KMS-11 (cell line): ENCODE results near the gene ELMO1.

Experiments
- H2AFZ ChIP-seq: fragments of 200-600 bp; sonication (generic); 2 replicates; pipeline ENCODE4 v1.6.1; 2016; ENCODE audit warnings: antibody characterized with exemption, mixed run types, low read depth
- H3K27ac ChIP-seq: fragments of 200-600 bp; sonication (generic); 2 replicates; pipeline ENCODE4 v1.6.1; 2016; ENCODE audit warnings: mild to moderate bottlenecking, mixed run types
- H3K27me3 ChIP-seq: fragments of 200-600 bp; sonication (generic); 2 replicates; pipeline ENCODE4 v1.6.1; 2017; ENCODE audit warnings: mild to moderate bottlenecking, low read depth, mixed run types, moderate library complexity; ENCODE audit not compliant: insufficient read depth
- H3K36me3 ChIP-seq: fragments of 200-600 bp; sonication (generic); 2 replicates; pipeline ENCODE4 v1.6.1; 2017; ENCODE audit warnings: mild to moderate bottlenecking, mixed run types; ENCODE audit not compliant: insufficient read depth
- H3K4me1 ChIP-seq: fragments of 200-600 bp; sonication (generic); 2 replicates; pipeline ENCODE4 v1.6.1; 2016; ENCODE audit warnings: mild to moderate bottlenecking, low read depth, mixed run types; ENCODE audit not compliant: poor library complexity, severe bottlenecking
- H3K4me2 ChIP-seq: fragments of 200-600 bp; sonication (generic); 2 replicates; pipeline ENCODE4 v1.7.0; 2016; ENCODE audit warnings: mild to moderate bottlenecking, mixed run types
- H3K4me3 ChIP-seq: fragments of 200-600 bp; sonication (generic); IDR thresholded peaks from 2 replicates; pipeline ENCODE4 v1.6.1; 2017; ENCODE audit warnings: low read depth, low read length, mixed read lengths; ENCODE audit not compliant: insufficient read depth
- H3K79me2 ChIP-seq: fragments of 200-600 bp; sonication (generic); 2 replicates; pipeline ENCODE4 v1.6.1; 2016; ENCODE audit warnings: low read depth, mixed run types; ENCODE audit not compliant: insufficient read depth
- H3K9ac ChIP-seq: fragments of 200-600 bp; sonication (generic); 2 replicates; pipeline ENCODE4 v1.6.1; 2016; ENCODE audit warnings: mild to moderate bottlenecking, mixed run types
- H4K20me1 ChIP-seq: fragments of 200-600 bp; sonication (generic); 2 replicates; pipeline ENCODE4 v1.6.1; 2016; ENCODE audit warnings: mild to moderate bottlenecking, mixed run types; ENCODE audit not compliant: insufficient read depth
- CTCF ChIP-seq: fragments of 200-600 bp; sonication (generic); conservative IDR thresholded peaks from 2 replicates; pipeline ENCODE4 v1.6.1; 2017; ENCODE audit warnings: low read depth, mild to moderate bottlenecking, antibody characterized with exemption, low read length, moderate library complexity, mixed read lengths

ELMO1 gene

GRCh38 chr7:37284805-37285231 lies 163.8 kb downstream of the ELMO1 start:
- Histone ChIP-seq H3K27me3 (no peaks in the 10 kb centered on the region), H3K4me2 (no peak overlapping the region), H3K4me1 (peaks cover 55% of the 10 kb centered on the region), H3K79me2 (peaks cover 96% of the 10 kb centered on the region), H3K27ac (no peak overlapping the region), H3K4me3 (no peak overlapping the region), H2AFZ (no peak overlapping the region), H3K9ac (no peak overlapping the region), H4K20me1 (peaks cover 31% of the 10 kb centered on the region), H3K36me3 (no peaks in the 10 kb centered on the region)
- TF ChIP-seq CTCF: peak; percentile 93

GRCh38 chr7:37284285-37284684 lies 164.4 kb downstream of the ELMO1 start:
- Histone ChIP-seq H3K4me2 (no peak overlapping the region), H3K27ac (no peak overlapping the region), H2AFZ (no peak overlapping the region), H3K27me3 (no peaks in the 10 kb centered on the region), H3K79me2 (peaks cover 96% of the 10 kb centered on the region), H4K20me1 (peaks cover 35% of the 10 kb centered on the region), H3K9ac (no peak overlapping the region), H3K36me3 (no peaks in the 10 kb centered on the region), H3K4me1 (peaks cover 50% of the 10 kb centered on the region), H3K4me3 (no peak overlapping the region)
- no peak for TF ChIP-seq CTCF

GRCh38 chr7:37283716-37284115 lies 164.9 kb downstream of the ELMO1 start:
- Histone ChIP-seq H3K79me2 (peaks cover 96% of the 10 kb centered on the region), H3K4me2 (no peak overlapping the region), H2AFZ (no peak overlapping the region), H3K27ac (no peak overlapping the region), H3K36me3 (no peaks in the 10 kb centered on the region), H4K20me1 (peaks cover 38% of the 10 kb centered on the region), H3K4me3 (no peak overlapping the region), H3K27me3 (no peaks in the 10 kb centered on the region), H3K4me1 (peaks cover 44% of the 10 kb centered on the region), H3K9ac (no peak overlapping the region)
- TF ChIP-seq CTCF: no peak

- peaks cover 38% of the 10 kb centered on the region for H4K20me1 ChIP-seq
- no peak overlapping the region for H3K27ac ChIP-seq
- H3K79me2 ChIP-seq: peaks cover 96% of the 10 kb centered on the region
- no peak overlapping the region for H3K4me3 ChIP-seq
- no peak overlapping the region for H3K9ac ChIP-seq
- H3K4me1 ChIP-seq: peaks cover 36% of the 10 kb centered on the region
- no peaks in the 10 kb centered on the region for H3K27me3 ChIP-seq
- TF ChIP-seq CTCF: no peak
- no peak overlapping the region for H2AFZ ChIP-seq
- H3K4me2 ChIP-seq: no peak overlapping the region
- no peaks in the 10 kb centered on the region for H3K36me3 ChIP-seq
These were observed 165.7 kb downstream of the ELMO1 start for GRCh38 chr7:37282927-37283326.

- no peak for TF ChIP-seq CTCF
- H2AFZ ChIP-seq: no peak overlapping the region
- no peak overlapping the region for H3K27ac ChIP-seq
- H3K9ac ChIP-seq: no peak overlapping the region
- peaks cover 28% of the 10 kb centered on the region for H3K4me1 ChIP-seq
- H3K4me3 ChIP-seq: no peak overlapping the region
- peaks cover 96% of the 10 kb centered on the region for H3K79me2 ChIP-seq
- no peak overlapping the region for H3K4me2 ChIP-seq
- H3K36me3 ChIP-seq: no peaks in the 10 kb centered on the region
- no peaks in the 10 kb centered on the region for H3K27me3 ChIP-seq
- peaks cover 38% of the 10 kb centered on the region for H4K20me1 ChIP-seq
These were observed 166.6 kb downstream of the ELMO1 start for GRCh38 chr7:37282093-37282444.
